GM21515 (cell line): ENCODE results near the gene KCNRG.
"Not testable (repeated sequence)": the region's sequence is repeated elsewhere in the genome, so short reads cannot be mapped to it uniquely, and the experiment has no call there.

Experiments
- ATAC-seq: cut with Tn5 transposase; IDR thresholded peaks from one replicate; pipeline ENCODE4 v1.9.1; 2021; ENCODE audit not compliant: unreplicated experiment

KCNRG gene

DNA sequence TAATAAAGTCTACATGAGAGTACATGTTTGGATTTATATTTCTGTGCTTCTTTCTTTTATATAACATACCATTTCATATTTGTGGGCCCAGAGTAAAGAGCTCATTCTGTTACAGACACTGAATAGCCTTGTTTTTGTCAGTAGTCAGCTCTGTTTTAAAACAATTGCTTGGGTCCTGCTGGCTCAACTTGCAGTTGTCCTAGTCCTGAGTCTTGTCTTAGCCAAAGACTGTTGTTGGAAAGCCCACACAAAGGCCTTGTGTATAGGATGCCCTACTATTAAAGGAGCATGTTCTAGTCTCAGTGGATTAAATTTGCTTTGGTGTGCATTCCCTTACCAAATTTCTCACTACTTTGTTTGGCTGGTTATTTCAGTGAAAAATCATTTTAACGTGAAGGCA, 3.8 kb upstream of the KCNRG start:
- no peak for ATAC-seq

DNA sequence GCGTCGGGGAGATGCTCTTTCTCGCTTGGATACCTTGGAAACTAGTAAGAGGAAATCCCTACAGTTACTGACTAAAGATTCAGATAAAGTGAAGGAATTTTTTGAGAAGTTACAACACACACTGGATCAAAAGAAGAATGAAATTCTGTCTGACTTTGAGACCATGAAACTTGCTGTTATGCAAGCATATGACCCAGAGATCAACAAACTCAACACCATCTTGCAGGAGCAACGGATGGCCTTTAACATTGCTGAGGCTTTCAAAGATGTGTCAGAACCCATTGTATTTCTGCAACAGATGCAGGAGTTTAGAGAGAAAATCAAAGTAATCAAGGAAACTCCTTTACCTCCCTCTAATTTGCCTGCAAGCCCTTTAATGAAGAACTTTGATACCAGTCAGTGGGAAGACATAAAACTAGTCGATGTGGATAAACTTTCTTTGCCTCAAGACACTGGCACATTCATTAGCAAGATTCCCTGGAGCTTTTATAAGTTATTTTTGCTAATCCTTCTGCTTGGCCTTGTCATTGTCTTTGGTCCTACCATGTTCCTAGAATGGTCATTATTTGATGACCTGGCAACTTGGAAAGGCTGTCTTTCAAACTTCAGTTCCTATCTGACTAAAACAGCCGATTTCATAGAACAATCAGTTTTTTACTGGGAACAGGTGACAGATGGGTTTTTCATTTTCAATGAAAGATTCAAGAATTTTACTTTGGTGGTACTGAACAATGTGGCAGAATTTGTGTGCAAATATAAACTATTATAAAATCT, 2.7 kb upstream of the KCNRG start:
- no peak for ATAC-seq

DNA sequence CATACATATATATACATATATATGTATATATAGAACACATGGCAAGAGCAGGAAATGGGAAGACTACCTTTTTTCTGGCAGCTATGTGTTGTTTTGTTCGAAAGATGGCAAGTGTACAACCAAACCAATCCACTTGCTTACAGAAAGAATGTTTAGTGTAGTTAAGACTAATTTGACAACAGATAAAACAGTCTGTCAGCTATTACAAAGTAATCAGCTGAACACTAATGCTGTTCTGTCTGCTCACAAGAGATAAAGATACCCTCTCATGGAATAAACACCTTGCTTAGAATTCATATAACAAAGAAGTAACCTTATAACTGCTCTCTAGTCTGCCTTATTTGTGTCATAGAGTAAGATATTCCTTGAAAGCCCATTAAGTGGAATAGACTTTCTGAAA, 858 bp upstream of the KCNRG start:
- no peak for ATAC-seq

DNA sequence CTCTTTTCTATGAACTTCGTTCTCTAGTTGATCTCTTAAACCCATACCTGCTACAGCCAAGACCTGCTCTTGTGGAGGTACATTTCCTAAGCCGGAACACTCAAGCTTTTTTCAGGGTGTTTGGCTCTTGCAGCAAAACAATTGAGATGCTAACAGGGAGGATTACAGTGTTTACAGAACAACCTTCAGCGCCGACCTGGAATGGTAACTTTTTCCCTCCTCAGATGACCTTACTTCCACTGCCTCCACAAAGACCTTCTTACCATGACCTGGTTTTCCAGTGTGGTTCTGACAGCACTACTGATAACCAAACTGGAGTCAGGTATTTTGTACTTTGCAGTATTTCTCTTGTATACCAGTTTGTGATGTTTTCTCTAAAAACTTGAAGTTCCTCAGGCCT, 506 bp downstream of the KCNRG start:
- ATAC-seq: no peak

DNA sequence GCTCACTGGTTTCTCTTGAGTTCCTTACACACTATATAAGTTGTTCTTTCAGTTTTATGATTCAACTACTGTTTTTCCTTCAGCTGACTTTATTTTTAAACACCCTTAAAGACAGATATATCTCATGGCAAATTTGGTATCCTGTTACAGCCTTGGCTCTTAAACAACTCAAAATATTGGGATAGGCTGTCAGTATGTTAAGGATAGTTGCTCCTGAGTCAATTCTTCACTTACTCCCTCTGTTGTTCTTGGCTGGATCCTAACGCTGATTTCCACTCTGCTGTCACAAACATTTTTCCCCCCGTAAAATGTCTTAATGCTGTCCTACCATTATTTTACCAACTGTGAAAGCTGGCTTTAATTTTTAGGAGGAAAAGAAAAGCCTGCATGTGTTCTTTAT, 1.2 kb downstream of the KCNRG start:
- ATAC-seq: no peak

DNA sequence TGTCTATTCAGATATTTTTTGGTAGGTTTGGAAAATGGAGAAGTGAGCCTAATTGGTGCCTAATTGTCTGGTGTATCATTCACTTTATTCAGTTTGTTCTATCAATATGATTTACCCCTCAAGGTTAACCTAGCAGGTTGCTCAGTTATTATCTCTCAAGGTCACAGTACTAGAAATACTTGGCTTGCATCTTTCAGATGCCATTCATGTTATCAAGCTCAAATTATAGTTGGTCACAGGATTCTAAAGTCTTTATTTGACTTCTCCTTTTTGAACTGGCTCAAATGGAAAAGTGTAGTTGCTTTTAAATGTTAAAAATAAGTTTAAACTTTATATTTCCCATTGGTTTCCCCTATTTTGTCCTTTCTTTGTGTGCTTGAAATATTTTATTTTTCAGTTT, 2.6 kb downstream of the KCNRG start:
- no peak for ATAC-seq

DNA sequence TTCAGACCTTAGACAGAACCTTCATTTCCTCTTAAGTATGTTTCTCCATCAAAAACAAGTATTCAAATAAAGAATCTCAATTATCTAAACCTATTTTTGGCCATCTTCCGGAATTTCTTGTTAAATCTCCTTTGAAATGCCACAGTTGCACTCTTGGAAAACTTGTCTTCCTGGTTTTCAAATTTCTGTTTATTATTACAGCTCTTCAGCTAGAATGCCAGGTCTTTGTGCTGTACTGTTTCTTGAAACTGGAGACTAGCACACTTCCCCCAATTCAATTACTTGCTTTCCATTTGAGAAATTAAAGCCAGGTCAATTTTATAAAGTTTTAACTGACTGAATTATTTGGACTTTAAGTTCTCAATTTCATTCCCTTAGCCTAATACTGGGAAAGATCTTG, 10.2 kb downstream of the KCNRG start:
- no peak for ATAC-seq

DNA sequence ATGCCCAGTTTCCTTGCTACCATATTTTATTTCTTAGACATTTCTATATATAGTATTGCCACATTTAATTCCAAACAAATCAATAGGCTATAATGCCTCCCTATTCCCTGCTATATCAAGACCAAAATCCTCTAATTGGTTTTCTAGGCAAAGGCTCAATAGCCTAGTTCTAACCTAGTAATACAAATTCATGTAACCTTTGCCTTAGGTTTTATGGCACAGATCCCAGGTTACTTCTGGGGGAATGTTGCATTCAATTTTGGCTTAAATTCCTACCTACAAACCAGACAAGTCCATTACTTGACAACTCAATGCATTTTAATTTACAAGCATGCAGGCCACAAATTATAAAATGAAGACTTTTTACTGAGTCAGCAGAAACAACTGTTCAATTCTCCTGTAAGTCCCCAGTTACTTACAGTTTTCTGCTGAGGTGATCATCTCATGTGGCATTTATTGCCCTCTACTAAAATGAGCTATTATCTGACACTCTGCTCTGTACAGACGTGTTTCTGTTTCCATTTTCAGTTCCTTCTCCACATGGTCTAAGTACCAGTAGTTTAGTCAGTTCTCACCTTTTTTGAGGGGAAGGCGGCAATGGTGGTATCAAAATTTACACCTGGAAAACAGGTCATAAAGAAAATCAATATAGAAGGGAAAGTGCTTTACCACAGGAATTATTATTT, 11.7 kb downstream of the KCNRG start:
- ATAC-seq: peak; percentile 94

DNA sequence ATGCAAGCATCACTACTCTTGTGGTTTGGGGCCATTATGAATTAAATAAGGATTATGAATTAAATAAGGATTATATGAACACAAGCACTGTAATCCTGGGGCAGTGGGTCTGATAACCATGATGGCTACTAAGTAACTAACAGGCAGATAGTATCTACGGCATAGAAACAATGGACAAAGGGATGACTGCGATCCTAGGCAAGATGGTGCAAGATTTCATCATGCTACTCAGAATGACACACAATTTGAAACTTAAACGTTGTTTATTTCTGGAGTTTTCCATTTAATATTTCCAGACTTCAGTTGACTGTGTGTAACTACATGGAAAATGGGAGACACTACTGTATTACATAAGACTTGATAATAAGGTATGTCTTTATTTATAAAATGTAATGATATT, 15.1 kb downstream of the KCNRG start:
- no peak for ATAC-seq

DNA sequence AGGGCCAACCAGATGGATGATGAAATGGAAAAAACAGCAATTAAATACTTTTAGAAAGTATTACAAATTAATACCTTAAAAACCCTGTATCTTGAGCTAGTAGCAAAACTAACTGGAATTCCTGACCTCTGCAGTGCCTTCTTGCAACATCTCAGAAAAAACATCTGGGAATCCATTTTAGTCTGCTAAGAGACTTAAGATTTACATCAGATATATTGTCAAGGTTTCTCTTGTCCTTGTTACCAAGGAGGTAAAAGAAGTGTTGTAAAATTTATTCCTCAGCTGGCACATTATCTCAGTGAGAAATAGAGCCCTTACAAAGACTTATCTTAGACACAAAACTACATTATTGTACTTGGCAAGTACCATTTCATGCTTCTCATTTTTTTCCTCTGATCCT, 18.5 kb downstream of the KCNRG start:
- ATAC-seq: no peak

DNA sequence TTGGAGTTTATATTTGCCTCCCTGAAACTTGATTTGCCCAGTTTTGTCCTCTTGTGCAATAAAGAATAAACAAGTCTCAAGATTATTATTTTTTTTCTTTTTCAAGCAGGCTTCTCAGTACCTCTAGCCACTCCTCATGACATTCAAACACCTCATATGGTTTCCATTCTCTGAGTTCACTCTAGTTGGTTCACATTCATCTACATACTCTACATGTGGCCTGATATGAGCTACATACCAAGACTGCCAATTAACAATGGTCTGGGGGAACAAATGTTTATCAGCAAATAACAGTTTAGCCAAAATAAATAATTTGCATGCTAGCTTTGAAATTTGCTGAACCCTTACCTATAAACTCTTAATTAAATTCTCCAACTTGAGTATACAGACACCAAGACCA, 22.5 kb downstream of the KCNRG start:
- no peak for ATAC-seq

DNA sequence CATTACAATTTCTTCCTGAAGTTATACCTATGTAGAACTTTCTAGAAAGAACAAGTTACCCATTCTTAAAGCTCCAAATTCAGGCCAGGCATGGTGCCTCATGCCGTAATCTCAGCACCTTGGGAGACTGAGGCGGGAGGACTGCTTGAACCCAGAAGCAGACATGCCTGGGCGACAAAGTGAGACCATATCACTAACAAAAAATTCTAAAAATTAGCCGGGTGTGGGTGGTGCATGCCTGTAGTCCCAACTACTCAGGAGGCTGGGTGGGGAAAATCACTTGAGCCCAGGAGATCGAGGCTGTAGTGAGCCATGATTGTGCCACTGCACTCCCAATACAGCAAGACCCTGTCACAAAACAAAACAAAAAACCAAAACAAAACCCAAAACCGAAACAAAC, 23.0 kb downstream of the KCNRG start:
- ATAC-seq: no peak

DNA sequence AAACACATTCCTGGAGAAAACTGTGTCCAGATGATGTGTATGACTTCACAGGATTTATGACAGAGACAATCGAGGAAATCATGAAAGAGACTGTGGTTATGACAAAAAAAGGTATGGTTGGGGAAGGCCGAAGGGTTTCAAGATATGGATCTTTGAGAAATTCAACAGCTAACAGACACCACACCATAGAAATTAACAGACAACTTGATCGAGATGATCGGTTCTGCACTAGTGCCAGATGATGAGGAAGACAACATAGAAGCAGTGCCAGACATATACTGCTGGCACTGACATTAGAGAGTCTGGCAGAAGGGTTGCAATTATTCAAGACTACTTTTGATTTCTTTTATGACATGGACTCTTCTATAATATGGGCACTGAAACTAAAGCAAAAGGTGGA, 37.2 kb downstream of the KCNRG start:
- no peak for ATAC-seq

DNA sequence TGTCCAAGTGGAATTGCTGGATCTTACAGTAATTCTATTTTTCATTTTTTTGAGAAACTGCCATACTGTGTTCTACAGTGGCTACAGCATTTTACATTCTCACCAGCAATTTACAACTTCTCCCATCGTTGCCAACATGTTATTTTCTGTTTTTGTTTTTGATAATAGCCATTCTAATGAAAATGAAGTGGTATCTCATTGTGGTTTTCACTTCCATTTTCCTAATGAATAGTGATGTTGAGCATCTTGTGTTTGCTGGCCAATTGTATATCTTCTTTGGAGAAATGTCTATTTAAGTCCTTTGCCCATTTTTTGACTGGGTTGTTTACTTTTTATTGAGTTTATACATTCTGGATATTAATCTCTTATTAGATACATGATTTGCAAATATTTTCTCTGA, 38.6 kb downstream of the KCNRG start:
- no peak for ATAC-seq

DNA sequence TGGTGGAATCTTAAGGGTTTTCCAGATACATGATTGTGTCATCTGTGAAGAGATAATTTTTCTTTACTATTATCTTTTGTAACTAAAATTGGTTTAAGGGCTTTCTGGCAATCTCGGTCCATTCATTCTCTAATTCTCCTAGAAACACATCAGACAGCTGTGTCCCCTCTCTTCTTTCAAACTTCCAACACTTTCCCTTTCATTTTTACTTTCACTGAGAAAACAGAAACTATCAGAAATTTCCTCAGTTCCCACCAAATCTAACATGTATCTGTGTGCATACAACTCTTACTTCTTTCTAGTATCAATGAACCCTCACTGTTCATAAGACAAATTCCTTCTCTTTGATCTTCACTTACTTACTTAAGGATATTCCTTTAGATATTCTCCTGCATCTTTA, 40.2 kb downstream of the KCNRG start:
- no peak for ATAC-seq

DNA sequence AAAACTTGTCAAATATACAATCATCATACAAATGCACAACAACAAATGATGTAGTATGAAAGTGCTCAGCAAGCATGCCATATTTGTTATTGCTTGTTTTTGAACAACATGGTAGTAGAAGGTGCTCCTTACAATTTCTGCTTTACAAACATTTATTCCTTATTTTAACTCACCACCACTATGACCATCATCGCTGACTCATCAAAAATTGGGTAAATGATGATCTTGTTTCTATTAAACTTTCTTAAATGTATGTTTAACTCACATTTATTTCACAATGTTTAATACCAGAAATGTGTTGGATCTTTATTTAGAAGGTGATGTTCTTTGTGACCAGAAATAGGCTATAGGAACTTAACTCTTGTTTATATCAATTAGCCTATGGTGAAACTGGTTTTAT, 45.5 kb downstream of the KCNRG start:
- ATAC-seq: no peak

DNA sequence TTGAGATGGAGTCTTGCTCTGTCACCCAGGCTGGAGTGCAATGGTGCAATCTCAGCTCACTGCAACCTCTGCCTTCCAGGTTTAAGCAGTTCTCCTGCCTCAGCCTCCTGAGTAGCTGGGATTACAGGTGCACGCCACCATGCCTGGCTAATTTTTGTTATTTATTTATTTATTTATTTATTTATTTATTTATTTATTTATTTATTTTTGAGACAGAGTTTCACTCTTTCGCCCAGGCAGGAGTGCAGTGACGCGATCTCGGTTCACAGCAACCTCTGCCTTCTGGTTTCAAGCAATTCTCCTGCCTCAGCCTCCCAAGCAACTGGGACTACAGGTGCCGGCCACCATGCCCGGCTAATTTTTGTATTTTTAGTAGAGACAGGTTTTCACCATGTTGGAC, 47.1 kb downstream of the KCNRG start:
- ATAC-seq: not testable (repeated sequence)

DNA sequence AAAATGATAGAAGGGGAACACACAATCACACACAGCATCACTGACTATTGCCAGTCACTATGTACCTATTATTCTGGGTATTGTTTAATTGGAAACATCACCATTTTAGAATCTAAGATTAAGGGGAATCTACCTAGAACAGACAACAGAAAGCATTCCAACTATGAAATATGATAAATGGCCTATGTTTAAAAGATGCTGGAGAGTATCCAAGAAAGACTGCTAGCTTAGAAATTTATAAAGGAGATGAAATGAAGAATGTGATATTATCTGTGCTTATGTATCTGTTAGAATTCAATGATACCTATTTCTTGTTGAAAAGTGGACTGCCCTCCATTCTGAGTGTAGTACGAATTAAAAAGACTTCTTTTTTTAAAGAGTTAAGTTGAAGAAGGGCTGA, 50.5 kb downstream of the KCNRG start:
- no peak for ATAC-seq

DNA sequence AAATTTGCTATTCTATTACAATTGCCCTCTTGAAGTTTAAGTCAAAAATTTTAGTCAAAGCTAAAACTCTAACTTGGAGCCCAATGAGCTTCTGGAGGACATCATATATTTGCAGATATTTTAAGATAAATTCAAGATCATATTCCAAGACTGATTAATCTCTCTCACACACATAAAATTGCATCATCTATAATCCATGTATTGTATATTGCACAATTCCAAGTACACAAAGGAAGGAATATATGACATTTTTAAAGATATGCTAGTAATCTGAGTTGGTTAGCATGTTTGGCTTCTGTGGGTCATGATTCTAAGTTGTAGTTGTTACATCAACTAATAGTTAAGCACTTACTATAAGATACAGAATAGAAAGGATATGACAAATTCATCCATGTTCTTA, 53.3 kb downstream of the KCNRG start:
- ATAC-seq: no peak

DNA sequence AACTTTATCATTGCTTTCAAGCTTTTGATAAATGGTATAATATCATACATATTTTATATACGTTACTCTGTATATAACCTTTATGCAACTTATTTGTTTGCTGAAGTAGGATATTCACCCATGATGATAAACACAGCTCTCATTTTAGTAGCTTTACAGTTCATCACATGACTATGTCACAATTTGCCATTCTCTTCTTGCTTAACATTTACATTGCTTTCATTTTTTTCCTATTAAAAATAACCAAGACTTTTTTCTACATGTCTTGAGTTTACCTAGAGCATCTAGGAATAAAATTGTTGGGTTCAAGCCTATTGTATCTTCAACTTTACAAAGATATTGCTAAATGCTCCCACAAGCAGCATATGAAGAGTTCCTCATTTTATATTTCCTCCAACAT, 54.0 kb downstream of the KCNRG start:
- no peak for ATAC-seq

DNA sequence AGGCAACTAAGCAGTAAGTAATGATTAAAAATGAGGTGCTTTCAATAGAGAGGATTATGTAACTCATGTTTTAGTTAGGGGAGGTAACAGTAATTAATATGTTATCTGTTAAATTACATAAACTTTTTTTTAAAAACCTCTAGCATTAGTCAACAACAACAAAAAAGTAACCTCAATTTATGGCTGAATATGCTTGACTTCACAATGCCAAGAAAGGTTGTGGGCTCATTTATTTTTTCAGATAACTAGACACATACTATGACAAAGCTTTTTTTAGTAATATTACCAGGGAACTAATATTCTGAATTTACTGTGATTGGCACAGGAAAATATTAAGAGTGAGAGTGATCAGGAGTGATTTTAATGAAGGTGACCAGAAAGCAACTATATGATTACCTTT, 54.9 kb downstream of the KCNRG start:
- no peak for ATAC-seq
